GM19351 (cell line): ENCODE data around the gene PDE4B.

Experiments
- ATAC-seq: cut with Tn5 transposase; IDR thresholded peaks from one replicate; pipeline ENCODE4 v1.9.1; 2021; ENCODE audit warnings: mild to moderate bottlenecking, moderate library complexity; ENCODE audit not compliant: unreplicated experiment

Gene PDE4B

DNA sequence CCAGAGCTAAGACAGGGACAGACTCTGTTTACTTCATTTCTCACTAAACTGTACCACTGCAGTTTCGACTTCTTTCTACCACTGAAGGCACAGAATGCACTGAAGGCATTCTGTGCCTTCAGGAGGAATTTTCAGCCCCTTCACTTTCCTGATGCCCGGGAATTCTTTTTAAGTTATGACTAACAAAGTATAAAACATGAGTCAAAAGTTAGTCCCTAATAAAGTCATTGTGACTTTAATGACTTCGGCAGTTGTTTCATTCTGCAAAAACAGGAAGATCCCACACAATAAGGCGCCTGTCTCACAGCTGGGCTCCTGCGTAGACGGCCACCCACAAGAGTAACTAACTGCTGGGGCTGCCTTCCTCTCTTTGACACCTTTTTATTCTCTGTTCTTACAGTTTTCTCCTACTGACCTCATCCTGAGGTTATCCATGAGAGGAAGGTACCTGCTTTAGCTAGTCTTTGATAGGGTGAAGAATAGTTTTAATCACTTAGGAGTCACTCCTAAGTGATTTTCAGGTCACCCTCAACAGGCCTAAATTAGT is 557.4 kb downstream of the PDE4B start:
- peak; percentile 64 for ATAC-seq

DNA sequence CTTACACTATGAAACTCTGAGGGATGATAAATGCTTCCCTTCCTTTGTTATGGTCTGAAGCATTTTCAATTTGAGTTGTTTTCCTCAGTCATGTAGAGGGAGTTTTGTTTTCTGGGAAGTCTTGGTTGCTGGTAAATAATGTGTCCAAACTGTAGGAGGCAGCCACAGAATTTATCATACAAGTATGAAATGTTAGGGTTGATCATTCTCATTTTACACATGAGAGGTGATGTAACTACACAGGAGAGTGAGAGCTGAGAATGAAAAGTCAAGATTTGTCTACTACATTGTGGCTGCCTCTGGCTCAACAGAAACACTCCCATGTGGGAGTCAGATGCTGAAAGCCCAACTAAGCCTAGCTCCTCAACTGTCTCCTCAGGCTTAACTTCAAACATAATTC is 558.8 kb downstream of the PDE4B start:
- peak; percentile 44 for ATAC-seq

DNA sequence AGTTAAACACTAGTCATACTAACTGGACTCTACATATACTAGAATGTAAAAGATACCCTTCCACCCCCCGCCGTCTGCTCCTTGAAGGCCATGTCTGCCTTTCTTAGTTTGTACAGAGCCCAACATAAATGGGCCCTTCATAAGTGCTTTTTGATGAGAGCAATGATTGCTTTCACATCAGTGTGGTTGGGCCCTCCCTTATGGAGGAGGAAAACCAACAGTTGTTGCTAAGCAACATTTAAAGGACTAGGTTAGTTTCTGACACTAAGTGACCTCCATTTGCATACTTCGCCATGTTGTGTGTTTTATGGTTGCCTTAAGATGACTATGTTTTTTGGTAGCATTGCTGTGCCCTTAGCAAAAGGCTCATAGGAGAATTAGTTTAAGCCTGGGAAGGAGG is 559.2 kb downstream of the PDE4B start:
- ATAC-seq: peak; percentile 57

DNA sequence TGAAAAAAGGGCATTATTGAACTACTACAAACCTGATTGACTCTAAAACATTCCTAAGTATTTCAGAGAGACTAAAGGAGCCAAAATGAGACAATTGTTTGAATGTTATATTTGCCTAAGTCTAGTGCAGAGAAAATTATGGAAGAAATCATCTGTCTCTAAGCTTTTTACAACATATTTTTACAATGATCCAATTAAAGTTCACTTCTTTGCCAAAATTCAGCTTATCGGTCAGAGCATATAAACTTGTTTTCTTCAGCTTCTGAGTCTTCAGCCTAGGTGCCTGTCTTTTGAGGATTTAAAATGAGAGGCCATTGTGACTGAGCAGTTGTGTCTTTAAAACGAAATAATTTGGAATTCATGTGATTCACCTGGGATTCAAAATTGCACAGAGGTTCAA is 560.1 kb downstream of the PDE4B start:
- no peak for ATAC-seq

DNA sequence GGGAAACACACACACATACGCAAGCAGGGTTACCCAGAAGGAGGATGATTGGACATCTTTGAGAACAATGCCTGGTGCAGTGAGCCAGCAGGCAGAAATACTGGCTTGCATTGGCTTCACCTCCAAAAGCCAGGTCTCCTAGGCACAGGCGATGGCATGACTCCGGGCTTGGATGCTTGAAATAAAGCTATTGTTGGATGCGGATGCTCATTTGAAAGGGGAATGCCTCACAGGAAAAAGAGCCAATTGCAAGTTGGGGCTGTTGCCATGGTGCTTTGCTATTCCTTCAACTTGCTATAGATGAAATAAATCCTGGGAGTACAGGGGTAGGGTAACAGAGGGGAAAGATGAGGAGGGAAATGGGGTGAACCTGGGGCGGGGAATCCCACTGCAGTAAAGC is 560.6 kb downstream of the PDE4B start:
- no peak for ATAC-seq

DNA sequence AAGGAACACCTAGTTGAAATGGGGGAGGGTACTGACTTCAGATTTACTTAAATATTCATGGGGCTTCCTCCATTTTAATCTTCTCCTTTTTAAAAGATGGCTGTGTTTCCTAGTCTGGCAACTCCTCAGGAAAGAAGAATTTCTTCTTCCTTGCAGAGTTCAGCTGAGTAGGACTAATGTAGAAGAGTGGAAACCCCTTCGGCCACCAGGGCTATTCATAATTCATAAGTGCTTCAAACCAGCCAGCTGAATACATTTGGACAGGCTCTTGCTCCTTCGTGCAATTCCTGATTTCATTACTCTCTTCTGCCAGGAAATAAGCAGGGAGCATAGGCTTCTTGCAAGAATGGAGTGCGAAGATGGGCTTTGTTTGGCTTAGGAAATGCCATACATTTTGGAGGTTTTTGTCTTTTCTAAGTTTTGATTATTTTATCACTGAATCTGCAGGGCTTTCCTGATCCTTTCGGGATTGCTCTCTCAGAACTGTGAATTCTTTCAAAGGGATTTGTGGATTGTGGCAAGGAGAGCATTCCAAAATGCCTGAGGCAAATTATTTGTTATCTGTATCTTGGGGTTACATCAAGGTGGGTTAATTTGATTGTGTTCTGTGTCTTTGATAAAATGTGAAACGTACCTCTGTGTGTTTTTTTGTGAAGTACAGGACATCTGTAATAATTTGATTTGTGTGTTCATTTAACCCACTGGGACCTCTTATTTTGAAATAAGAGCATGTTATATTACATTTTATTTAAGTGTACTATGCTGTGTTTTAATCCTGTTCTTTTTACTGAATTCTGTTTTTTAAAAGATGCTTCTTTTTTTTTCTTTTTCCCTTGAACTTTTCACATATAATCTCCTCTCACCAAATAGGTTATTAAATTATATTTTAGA is 561.9 kb downstream of the PDE4B start:
- no peak for ATAC-seq

DNA sequence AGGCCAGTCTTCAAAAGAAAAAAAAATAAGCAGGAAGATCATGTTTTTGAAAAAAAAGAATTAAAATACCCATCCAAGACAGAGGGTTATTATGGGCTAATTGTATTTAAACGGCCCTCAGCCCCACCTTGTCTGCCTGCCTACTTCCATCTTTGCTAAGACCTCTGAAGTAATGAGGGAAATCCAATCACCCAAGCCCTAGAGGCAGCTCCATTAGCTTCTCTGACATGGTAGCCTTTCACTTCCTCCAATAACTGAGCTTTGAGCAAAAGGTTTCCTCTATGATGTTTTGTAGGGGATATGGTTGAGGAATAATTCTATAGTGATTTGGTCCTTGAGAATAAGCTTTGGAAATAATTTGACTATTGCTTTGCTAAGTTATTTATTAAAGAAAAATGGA is 563.1 kb downstream of the PDE4B start:
- no peak for ATAC-seq

DNA sequence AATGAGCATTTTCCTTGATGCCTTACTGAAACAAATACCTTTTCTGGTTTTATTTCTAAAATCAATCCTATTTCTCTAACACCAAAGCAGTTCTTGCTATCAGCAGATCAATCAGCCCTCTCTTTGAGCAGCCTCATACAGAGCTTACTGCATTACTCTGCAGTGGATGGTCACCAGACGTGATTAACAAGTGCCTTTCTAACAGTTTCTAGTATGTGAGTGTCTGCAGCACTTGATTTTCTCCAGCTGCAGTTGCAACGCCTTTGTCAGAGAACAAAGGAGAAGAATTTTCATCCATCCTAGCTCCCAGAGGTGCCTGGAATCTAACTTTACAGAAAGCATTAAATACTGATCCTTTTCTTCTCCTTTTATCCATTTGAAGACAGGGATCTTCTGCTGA is 563.9 kb downstream of the PDE4B start:
- no peak for ATAC-seq

DNA sequence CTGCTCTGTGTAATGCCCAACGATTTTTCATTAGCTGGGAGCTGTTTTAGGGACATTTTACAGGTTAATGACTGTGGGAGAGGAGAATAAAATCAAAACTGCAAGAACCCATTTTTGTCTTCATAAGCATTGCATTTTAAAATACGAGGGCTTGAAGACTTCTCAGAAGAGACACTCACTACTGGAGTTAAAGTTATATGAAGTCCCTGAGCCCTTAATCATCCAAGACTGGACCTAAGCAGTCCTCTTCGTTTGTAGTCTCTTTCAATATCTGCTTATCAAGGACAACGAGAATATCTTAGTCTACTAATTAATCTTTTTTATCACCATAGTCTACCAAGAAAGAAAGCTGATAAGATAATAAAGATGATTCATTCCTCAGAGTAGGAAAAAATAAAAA is 564.3 kb downstream of the PDE4B start:
- no peak for ATAC-seq

DNA sequence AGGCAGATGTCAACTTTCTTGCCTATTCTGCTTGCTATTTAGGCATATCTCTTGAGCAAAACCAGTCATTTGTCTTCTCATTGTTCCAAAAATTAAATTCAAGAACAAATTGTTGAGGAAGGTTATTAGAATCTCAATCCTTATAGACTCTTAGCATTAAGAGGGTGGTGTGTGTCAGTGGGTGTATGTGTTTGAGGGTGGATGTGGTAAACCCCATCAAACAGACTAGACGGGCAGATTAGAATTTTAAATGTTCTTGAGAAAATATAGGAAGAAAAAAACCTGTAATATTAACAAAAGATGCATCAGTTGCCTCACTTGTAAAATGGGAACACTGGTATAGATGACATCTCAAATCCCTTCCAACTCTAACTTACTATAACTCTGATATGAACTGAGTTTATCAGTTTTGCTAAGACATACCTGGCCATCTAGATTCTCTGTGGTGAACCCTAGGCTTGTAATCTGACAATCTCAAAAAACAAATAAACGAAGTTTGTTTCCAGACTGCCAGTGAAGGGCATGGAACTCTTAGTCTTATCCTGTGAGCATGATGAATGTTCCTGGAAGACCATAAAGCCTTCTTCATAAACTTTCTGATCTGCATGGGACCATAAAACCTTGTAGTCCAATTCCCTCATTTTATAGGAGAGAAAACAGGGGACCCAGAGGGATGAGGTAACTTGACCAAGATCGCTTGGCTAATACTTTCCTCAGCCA is 564.9 kb downstream of the PDE4B start:
- no peak for ATAC-seq

DNA sequence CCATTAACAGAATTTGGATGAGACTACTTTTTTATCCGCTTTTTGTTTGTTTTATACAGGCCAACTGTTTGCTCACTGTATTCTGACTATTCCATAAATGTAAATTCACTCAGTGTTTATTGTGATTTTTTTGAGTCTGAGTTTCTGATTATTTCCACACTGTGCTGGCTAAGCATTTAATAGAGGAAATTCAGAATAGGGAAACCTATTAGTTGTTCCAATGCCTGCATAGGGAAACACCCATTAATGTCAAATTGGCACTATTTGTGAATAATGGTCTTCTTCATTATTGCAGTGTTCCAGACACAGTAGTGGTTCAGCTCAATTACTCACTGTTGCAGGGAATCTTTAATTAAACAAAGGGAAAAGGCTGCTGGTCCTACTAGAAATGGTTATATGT is 566.6 kb downstream of the PDE4B start:
- ATAC-seq: no peak

DNA sequence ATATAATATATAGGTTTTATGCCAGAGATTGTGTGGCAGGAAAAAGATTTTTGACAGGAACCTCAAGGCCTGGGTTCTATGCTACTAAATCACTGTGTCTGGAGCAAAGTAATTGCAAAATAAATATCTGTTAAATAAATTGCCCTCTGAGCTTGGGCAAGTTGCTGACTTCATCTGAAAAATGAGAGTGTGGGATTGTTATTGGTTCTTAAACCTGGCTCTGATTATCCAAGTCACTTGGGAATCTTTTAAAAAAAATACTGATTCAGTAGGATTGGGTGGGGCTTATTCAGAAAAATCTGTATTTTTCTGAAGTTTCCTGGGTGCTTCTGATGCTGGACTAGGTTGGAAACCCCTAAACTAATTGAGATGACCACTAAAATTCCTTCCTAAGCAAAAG is 567.1 kb downstream of the PDE4B start:
- no peak for ATAC-seq

DNA sequence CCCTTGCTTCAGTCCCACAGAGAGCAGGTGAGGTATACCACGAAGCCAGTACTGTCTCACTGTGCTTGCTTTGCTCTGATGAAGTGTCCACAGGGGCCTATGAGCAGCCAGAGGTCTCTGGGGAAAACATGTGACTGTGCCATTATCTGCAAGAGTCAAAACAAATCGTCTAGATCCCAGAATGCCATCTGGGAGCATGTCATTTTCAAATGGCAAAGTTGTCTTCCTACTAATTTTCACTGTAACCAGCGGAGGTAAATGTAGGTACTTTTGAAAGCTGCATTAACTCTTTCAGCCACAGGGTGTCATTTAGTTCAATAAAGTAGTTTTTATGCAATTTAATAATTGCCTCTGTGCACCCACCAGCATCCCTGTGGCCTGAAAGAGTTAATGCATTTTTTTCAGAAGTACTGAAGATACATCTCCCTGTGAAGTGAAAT is 567.6 kb downstream of the PDE4B start:
- peak; percentile 47 for ATAC-seq

DNA sequence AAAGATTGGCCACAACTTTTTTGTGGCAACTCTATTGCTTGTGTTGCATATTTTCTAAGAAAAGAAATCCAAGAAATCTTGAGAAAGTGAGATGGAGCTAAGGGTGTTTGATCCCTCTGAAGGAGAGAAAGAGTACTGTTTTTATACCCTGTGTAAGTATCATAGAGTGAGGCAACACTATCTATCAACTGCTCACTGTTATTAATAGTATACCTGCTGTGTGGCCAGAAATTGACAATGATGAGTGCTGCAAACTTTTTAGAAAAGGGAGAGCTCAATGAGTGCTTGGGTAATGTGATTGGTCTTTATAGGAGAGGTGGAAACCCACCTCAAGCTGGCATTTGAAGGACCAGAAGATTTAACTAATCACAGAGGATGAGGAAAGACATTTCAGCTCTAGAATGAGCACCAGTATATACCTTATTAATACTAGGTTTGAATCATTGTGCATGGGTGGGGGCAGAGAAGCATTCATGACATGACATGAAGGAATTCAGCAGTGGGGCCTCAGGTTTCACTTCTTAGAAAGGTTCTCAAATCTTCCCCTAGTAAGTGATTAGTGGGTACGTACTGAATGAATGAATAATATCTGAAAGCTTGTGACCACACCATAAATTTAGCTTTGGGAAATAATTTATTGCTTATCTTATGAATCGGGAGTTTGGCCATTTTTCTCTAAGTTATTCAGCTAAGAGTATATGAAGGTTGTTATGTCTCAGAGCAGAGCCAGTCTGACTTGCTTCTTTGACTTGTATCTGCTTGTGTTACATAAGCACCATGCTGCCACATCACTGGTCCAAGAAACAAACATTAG is 572.1 kb downstream of the PDE4B start:
- ATAC-seq: peak; percentile 71

DNA sequence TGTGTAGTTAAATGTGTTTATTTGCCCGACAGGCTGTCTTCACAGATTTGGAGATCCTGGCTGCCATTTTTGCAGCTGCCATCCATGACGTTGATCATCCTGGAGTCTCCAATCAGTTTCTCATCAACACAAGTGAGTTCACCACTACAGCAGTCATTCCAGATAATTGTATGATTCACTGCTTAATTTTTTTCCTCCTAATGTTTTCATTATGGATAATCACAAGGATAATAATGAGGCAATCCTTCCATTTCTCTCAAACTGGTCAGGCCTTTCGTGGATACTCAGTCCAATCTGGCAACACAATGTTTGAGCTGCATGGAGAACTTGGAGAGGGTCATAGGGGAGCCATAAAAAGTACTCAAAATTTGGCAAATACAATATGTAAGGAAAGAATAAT is 572.9 kb downstream of the PDE4B start:
- no peak for ATAC-seq

DNA sequence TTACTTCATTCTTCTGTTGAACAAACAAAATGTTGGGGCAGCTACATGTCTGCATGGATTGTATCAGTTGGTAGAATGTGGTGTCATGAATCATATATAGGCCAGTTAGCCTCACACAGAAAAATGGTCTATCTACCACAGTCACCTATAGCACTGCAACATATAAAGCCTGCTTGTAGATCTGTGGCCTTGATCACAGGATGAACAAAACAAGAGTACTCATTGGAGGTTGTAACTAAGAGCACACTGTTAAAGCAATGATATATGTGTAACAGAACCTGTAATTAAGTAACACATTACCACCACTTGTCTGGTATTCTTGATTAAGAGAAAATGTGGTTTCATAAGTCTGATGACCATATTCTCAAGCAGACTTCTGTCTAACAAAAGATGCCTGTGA is 573.9 kb downstream of the PDE4B start:
- ATAC-seq: no peak

DNA sequence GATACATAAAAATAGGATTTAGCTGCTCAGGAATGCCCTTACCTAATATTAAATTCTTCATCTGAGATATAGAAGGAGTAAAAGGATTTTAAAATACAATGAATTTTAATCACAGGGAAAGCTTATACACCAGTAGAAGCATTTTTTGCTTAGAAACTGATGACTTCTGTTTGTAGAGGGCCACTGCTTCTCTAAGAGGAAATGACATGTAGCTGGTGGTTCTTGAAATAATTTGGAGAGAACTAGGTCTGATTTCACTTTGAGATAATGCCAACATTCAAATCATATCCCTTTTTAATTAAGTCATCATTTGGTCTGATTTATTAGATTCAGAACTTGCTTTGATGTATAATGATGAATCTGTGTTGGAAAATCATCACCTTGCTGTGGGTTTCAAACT is 574.7 kb downstream of the PDE4B start:
- no peak for ATAC-seq

DNA sequence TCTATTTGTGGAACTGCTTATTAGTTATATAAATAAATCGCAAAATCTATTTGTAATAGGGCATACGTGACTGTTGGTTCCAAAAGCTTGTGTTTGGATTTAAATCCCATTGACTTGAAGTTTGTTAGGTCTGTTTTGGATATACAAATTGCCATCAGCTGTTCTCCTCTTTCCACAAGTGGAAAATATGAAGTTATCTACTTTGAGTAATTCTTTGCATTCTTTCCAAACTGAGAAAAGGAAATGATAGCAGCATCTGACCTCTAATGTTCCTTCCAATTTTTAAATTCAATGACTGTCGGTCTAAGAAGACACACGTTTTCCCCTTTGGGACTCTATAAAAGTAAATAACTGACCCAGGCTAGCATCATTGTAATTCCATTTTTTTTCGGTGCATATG is 575.6 kb downstream of the PDE4B start:
- no peak for ATAC-seq

DNA sequence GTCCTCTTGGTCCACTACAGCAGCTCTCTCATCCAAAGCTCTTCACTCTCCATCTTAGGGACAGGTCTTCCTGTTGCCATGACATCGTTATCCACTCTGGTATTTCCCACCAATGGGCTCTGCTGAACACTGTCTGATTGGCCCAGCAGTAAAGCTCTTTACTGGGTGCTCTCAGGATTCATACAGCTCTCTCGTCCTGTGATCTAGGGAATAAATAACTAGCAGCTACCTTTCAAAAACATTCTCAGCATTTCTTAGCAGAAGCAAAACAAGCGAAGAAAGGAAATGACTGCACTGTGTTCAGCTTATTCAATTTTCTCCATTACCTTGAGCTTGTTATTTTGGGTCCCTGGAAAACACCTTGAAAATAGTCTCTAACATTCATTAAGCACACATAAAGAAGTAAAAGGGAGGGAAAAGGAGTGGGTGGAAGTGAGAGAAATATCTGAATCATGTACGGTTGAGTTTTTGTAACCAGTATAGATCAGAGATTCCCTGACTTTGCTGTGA is 577.8 kb downstream of the PDE4B start:
- ATAC-seq: no peak

DNA sequence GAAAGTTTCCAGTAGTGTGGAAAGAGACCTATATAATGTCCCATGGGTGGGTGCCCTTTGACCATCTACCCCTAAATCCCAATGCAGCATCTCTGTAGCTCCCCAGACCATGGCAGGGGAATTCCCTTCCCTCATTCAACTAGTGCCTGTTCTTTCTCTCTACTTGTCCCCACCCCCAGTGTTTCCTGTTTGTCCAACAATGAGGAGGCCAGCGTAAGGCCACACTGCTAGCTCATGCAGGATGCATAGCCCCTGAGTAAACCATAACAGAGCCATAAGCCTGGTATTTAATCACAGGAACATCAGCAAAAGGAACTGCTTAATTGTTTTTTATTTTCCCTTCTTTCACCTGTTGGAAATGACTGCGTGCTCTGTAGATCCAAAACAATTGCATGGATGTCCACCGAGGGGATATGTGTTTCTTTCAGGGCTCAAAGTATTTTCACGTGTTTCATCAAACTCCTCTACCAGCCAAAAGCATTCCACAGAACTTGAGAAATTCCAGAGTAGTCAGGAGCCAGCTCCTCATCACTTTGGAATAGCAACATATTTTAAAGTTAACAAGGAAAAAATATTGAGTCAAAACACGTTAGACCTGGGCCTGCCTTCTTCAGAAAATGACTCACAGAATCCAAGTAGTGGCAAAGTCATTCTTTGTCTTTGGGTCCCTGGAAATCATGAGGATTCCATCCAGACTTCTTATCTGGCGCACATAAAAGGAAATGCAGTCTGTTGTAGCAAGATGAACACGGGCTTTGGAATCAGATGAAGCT is 578.7 kb downstream of the PDE4B start:
- peak; percentile 26 for ATAC-seq
